OCI-LY1 (cell line): ENCODE results near the gene PRR5L.

ENCODE experiments used
- CTCF ChIP-seq: fragments of 200-600 bp; sonication (generic), shearing (Covaris generic); IDR thresholded peaks from 2 replicates; pipeline ENCODE4 v1.5.1; 2017; ENCODE audit warnings: mild to moderate bottlenecking, antibody characterized with exemption, low read length, moderate library complexity, mixed read lengths
- EZH2 ChIP-seq: fragments of 200-600 bp; sonication (generic), shearing (Covaris generic); IDR thresholded peaks from 2 replicates; pipeline ENCODE4 v1.8.0; 2017; ENCODE audit warnings: borderline replicate concordance, mixed run types, mild to moderate bottlenecking, antibody characterized with exemption, low read length, moderate library complexity, mixed read lengths

GRCh38 chr11:36357831-36358230 is 61.7 kb downstream of the PRR5L start:
- TF ChIP-seq CTCF (no peak), EZH2 (no peak)
